GM12878 (cell line): ENCODE results near the gene NME5. TPM values are rescaled to one million over a fixed set of nuclear protein-coding genes. Genes with fewer than 3 reads are reported as not detected.

ENCODE experiments used
- ATAC-seq: fragments of 200-7000 bp; cut with Tn5 transposase; 3 replicates; pipeline ENCODE4 v1.9.1; 2020; ENCODE audit warnings: mild to moderate bottlenecking, moderate library complexity
- BruUV-seq: library from RNA; stranded (reverse); fragments of 400-500 nt; replicated peaks from 2 replicates; lab custom pipeline; 2021; lab: Mats Ljungman, UMichigan
- CTCF ChIA-PET: fragments of 300-600 bp; sonication (Branson Sonifier 250); formaldehyde crosslinking; extraction: SDS; loops from one replicate; lab custom pipeline; 2021; ENCODE audit warnings: inconsistent platforms; lab: Yijun Ruan, JAX
- POLR2A ChIA-PET: fragments of 350-600 bp; formaldehyde crosslinking; extraction: SDS; loops from one replicate; lab custom pipeline; 2021; ENCODE audit warnings: inconsistent platforms; lab: Charles Lee
- RAD21 ChIA-PET: fragments of 300-600 bp; sonication (Branson Sonifier 250); formaldehyde crosslinking; loops from one replicate; lab custom pipeline; 2023; ENCODE audit warnings: antibody characterized with exemption; ENCODE audit not compliant: unreplicated experiment; lab: Charles Lee
- SMC1A ChIA-PET: fragments of 300-600 bp; sonication (Branson Sonifier 250); formaldehyde crosslinking; loops from one replicate; lab custom pipeline; 2023; ENCODE audit not compliant: unreplicated experiment, uncharacterized antibody; lab: Charles Lee
- DNase-seq: peaks from one replicate; pipeline ENCODE4 v3.0.0-alpha.2; 2011; ENCODE audit warnings: low read depth, low spot score
- FAIRE-seq: peaks from 3 replicates; lab custom pipeline; 2011; peaks lifted over from hg19 to GRCh38; lab: Jason Lieb, UNC
- H2AFZ ChIP-seq: 2 replicates; pipeline ENCODE4 v1.6.0; 2011; ENCODE audit warnings: low read depth, low read length, control low read depth; ENCODE audit not compliant: control insufficient read depth
- H3K27ac ChIP-seq: 2 replicates; pipeline ENCODE4 v1.5.1; 2011; ENCODE audit warnings: control low read depth; ENCODE audit not compliant: control insufficient read depth, insufficient read depth
- H3K27me3 ChIP-seq, 2 experiments: replicated peaks in 1 of 2; 2 replicates each; pipeline versions ENCODE4 v1.6.0 to v1.6.1; 2011; ENCODE audit warnings: low read length in 1 of 2; ENCODE audit not compliant: control insufficient read depth in 2 of 2, insufficient read depth in 2 of 2
- H3K36me3 ChIP-seq, 2 experiments: 2 replicates each; pipeline ENCODE4 v1.5.1; 2011; ENCODE audit warnings: low read length in 1 of 2; ENCODE audit not compliant: control insufficient read depth in 2 of 2, insufficient read depth in 2 of 2
- H3K4me1 ChIP-seq: 2 replicates; pipeline ENCODE4 v1.6.1; 2011; ENCODE audit warnings: mild to moderate bottlenecking, low read length, moderate library complexity, mixed read lengths; ENCODE audit not compliant: control insufficient read depth, insufficient read depth
- H3K4me2 ChIP-seq: 2 replicates; pipeline ENCODE4 v1.6.0; 2011; ENCODE audit warnings: control low read depth; ENCODE audit not compliant: control insufficient read depth, insufficient read depth
- H3K4me3 ChIP-seq: fragments of 200-600 bp; sonication (generic); 2 replicates; pipeline ENCODE4 v1.5.1; 2016
- H3K79me2 ChIP-seq: 2 replicates; pipeline ENCODE4 v1.6.0; 2011; ENCODE audit warnings: low read length; ENCODE audit not compliant: control insufficient read depth, insufficient read depth
- H3K9ac ChIP-seq: 2 replicates; pipeline ENCODE4 v1.8.0; 2011; ENCODE audit warnings: low read length, control low read depth, mixed read lengths; ENCODE audit not compliant: control insufficient read depth, insufficient read depth
- H3K9me3 ChIP-seq: replicated peaks from 3 replicates; pipeline ENCODE4 v1.5.1; 2011; ENCODE audit warnings: mild to moderate bottlenecking, low read length; ENCODE audit not compliant: control insufficient read depth, insufficient read depth
- H4K20me1 ChIP-seq: 2 replicates; pipeline ENCODE4 v1.6.0; 2011; ENCODE audit not compliant: control insufficient read depth, insufficient read depth
- BCL11A ChIP-seq: IDR thresholded peaks from 2 replicates; pipeline ENCODE4 v1.6.1; 2011; ENCODE audit warnings: low read depth, low read length
- BHLHE40 ChIP-seq, 2 experiments: fragments of 450-650 bp in 1 of 2; IDR thresholded peaks; 2 replicates each; pipeline ENCODE4 v1.6.1; 2011 to 2017; ENCODE audit warnings: low read depth in 2 of 2, borderline replicate concordance in 1 of 2, improper control_type of control experiment in 1 of 2, low read length in 1 of 2, mild to moderate bottlenecking in 1 of 2
- CBFB ChIP-seq: IDR thresholded peaks from 2 replicates; pipeline ENCODE4 v1.6.1; 2016; ENCODE audit warnings: antibody characterized with exemption, low read depth
- FOXK2 ChIP-seq: fragments of 450-650 bp; IDR thresholded peaks from 2 replicates; pipeline ENCODE4 v1.6.1; 2017; ENCODE audit warnings: mild to moderate bottlenecking, moderate library complexity
- IKZF2 ChIP-seq, 2 experiments: fragments of 450-650 bp; IDR thresholded peaks; 2 replicates each; pipeline ENCODE4 v1.6.1; 2017; ENCODE audit warnings: mild to moderate bottlenecking in 2 of 2, moderate library complexity in 2 of 2
- MEF2B ChIP-seq: fragments of 450-650 bp; IDR thresholded peaks from 2 replicates; pipeline ENCODE4 v1.6.1; 2018; ENCODE audit warnings: mild to moderate bottlenecking, moderate library complexity; ENCODE audit not compliant: partially characterized antibody, poor library complexity, severe bottlenecking
- POLR2AphosphoS2 ChIP-seq: IDR thresholded peaks from 2 replicates; pipeline ENCODE4 v1.6.1; 2011; ENCODE audit warnings: low read depth, mild to moderate bottlenecking, low read length, improper control_type of control experiment, moderate library complexity
- SIN3A ChIP-seq: IDR thresholded peaks from 2 replicates; pipeline ENCODE4 v1.6.1; 2012; ENCODE audit warnings: low read depth, low read length, improper control_type of control experiment
- SPI1 ChIP-seq: IDR thresholded peaks from 2 replicates; pipeline ENCODE4 v1.6.1; 2011; ENCODE audit warnings: low read depth, mild to moderate bottlenecking, low read length, moderate library complexity, borderline replicate concordance; ENCODE audit not compliant: insufficient read depth
- WGBS: methylation state at CpG from one replicate; pipeline ENCODE4 v1.1.6; 2016; ENCODE audit warnings: low lambda C conversion rate; ENCODE audit not compliant: insufficient replicate concordance, insufficient coverage; ENCODE audit errors: missing lambda C conversion rate; 5-methylcytosine and 5-hydroxymethylcytosine counted together
- in situ Hi-C: fragments of 300-500 bp; cut with MboI; formaldehyde crosslinking; loops from 9 replicates; pipeline ENCODE4 v1.14.3; 2018; ENCODE audit warnings: mixed read lengths
- intact Hi-C: fragments of 100-400 bp; cut with micrococcal nuclease; formaldehyde crosslinking; loops from one replicate; pipeline ENCODE4 v1.14.2; 2022; ENCODE audit not compliant: unreplicated experiment
- polyA plus RNA-seq, 11 experiments: library from polyadenylated mRNA; depleted of rRNA in 4 of 11; unstranded in 6 of 11; stranded (reverse) in 5 of 11; fragments of >200 nt; fragmentation: Nextera tagmentation in 4 of 11; fragmentation: Illumina TruSeq in 1 of 11; extraction: Ambion mirVana in 4 of 11; extraction: Trizol in 1 of 11; gene quantifications; 1 replicate in 1 of 11; 2 replicates in 10 of 11; pipeline versions ENCODE4 v1.2.1 to v1.2.3, GENCODE V29; 2011 to 2016; ENCODE audit warnings: inconsistent platforms in 2 of 11, missing spikeins in 2 of 11, low read depth in 1 of 11
- total RNA-seq, 4 experiments: library from RNA; depleted of rRNA in 3 of 4; stranded (reverse); fragments of >200 nt in 3 of 4; fragmentation: Illumina TruSeq in 1 of 4; extraction: Trizol in 1 of 4; gene quantifications; 2 replicates each; pipeline versions ENCODE4 v1.2.1 to v1.2.3, GENCODE V29; 2013 to 2021
- TF ChIP-seq, protein P1 (sequence below): IDR thresholded peaks from 2 replicates; pipeline ENCODE4 v1.6.1; 2011; ENCODE audit warnings: borderline replicate concordance, low read depth, mild to moderate bottlenecking, moderate library complexity, low read length; ENCODE audit not compliant: insufficient read depth, poor library complexity, severe bottlenecking

Gene NME5
- total and polyA plus RNA-seq, 10 of the 15 experiments (the other 5 are each of a cell fraction or from before 2014, with no cell fraction given) = 0.22 to 0.52 TPM; not detected in 8

DNA sequence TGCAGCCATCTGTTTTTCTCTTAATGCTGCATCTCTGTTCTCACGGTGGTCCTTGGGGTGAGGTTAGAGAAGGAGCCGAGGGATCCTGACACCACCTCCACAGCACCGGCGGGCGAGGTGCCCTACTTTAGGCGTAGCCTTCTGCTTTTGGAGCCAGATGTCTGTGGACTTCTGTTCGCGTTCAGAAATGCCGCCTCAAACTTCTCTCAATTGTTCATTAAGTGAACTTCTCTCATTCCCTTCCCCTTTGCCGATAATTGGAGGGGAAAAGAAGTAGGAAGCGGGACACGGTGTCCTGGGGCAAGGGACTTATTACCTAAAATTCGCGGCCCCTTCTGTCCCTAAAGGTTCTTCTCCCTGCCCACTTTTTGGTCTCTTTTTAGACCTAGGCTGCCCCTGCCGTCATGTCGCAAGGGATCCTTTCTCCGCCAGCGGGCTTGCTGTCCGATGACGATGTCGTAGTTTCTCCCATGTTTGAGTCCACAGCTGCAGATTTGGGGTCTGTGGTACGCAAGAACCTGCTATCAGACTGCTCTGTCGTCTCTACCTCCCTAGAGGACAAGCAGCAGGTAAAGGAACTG is 40.1 kb upstream of the NME5 start:
- in situ Hi-C loops = loop anchor here (25.0 kb wide), 1 partner anchor 333 kb away; no protein-coding TSS in a partner anchor
- Histone ChIP-seq H2AFZ (peak overlapping the region; percentile 79), H3K4me2 (peak overlapping the region; percentile 81), H3K36me3 (peaks cover 22 to 24% of the 10 kb centered on the region in 2 experiments), H3K9me3 (no peaks in the 10 kb centered on the region), H3K27me3 (no peaks in the 10 kb centered on the region)
- no peak; the same call in 2 of the 3 replicates for ATAC-seq
- 2% methylated on average over 23 of the region's 23 CpGs for WGBS
- POLR2A ChIA-PET = interaction anchor here (0.6 to 2.6 kb wide), 8 partner anchors 9 to 1101 kb away, joined by 3 to 9 read pairs (median 4); partner anchors contain the start of genes CDC23, FAM53C, HSPA9 and KDM3B
- no peak for TF ChIP-seq SPI1
- no peak for TF ChIP-seq MEF2B
- TF ChIP-seq CBFB = no peak
- no peak for TF ChIP-seq IKZF2 (IDR thresholded peaks at IDR 0.05)
- no peak for TF ChIP-seq FOXK2
- no peak for TF ChIP-seq BCL11A
- TF ChIP-seq, protein P1, sequence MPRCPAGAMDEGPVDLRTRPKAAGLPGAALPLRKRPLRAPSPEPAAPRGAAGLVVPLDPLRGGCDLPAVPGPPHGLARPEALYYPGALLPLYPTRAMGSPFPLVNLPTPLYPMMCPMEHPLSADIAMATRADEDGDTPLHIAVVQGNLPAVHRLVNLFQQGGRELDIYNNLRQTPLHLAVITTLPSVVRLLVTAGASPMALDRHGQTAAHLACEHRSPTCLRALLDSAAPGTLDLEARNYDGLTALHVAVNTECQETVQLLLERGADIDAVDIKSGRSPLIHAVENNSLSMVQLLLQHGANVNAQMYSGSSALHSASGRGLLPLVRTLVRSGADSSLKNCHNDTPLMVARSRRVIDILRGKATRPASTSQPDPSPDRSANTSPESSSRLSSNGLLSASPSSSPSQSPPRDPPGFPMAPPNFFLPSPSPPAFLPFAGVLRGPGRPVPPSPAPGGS = no peak
- TF ChIP-seq POLR2AphosphoS2 = no peak
- TF ChIP-seq BHLHE40 (IDR thresholded peaks at IDR 0.05; ENCODE audit: borderline replicate concordance in 1 of 2, low read depth in 2 of 2, low read length in 1 of 2) = no peak
- TF ChIP-seq SIN3A = no peak
- TF ChIP-seq, all 136 proteins: peak for 0
- peak overlapping the region; percentile 87 for H3K4me3 ChIP-seq
- FAIRE-seq (no peak), DNase-seq (no peak)
- H3K79me2 ChIP-seq = peaks cover 34% of the 10 kb centered on the region
- H3K9ac ChIP-seq = peak overlapping the region; percentile 93
- ChIA-PET SMC1A (interaction anchor here (0.6 to 3.6 kb wide), 9 partner anchors 34 to 324 kb away, joined by 3 to 20 read pairs (median 3); partner anchors contain the start of genes CDC23 and FAM53C), RAD21 (interaction anchor here (0.7 to 3.5 kb wide), 11 partner anchors 8 to 396 kb away, joined by 3 to 16 read pairs (median 4); partner anchors contain the start of genes CDC23, CDC25C, EGR1 and HSPA9), CTCF (interaction anchor here (0.6 to 6.5 kb wide), 21 partner anchors 8 to 1619 kb away, joined by 3 to 46 read pairs (median 4); partner anchors contain the start of genes EGR1, KDM3B and PKD2L2)
- no peaks in the 10 kb centered on the region for H4K20me1 ChIP-seq
- intact Hi-C loops = loop anchor here (2.0 to 5.0 kb wide), 2 partner anchors 158 to 173 kb away; partner anchors contain the start of genes FAM53C and KDM3B
- H3K4me1 ChIP-seq = no peaks in the 10 kb centered on the region; the same call in 1 of the 2 replicates
- BruUV-seq = TSS peak; percentile 66
- peak overlapping the region; percentile 97 for H3K27ac ChIP-seq
